NB4 (cell line): ENCODE results near the gene LDHA.
A peak's percentile ranks its signal among the peaks of the same experiment; 100 is the strongest.

Experiments used
- DNase-seq: peaks from one replicate; pipeline ENCODE4 v3.0.0; 2010; ENCODE audit warnings: low read depth
- H3K4me3 ChIP-seq: one replicate; pipeline ENCODE4 v1.5.1; 2011; ENCODE audit warnings: mild to moderate bottlenecking, low read depth, low read length, moderate library complexity
- MYC ChIP-seq: IDR thresholded peaks from 2 replicates; pipeline ENCODE4 v1.6.1; 2011; ENCODE audit warnings: low read depth, low read length
- POLR2A ChIP-seq: IDR thresholded peaks from 2 replicates; pipeline ENCODE4 v1.6.1; 2011; ENCODE audit warnings: mild to moderate bottlenecking; ENCODE audit not compliant: insufficient read length; ENCODE audit errors: extremely low read depth
- TF ChIP-seq, protein P1 (sequence below): IDR thresholded peaks from 2 replicates; pipeline ENCODE4 v1.6.1; 2011; ENCODE audit warnings: low read depth, low read length
- TF ChIP-seq, protein P2 (sequence below): IDR thresholded peaks from one replicate; pipeline ENCODE4 v1.5.1; 2012; ENCODE audit warnings: low read depth, low read length

LDHA gene

DNA sequence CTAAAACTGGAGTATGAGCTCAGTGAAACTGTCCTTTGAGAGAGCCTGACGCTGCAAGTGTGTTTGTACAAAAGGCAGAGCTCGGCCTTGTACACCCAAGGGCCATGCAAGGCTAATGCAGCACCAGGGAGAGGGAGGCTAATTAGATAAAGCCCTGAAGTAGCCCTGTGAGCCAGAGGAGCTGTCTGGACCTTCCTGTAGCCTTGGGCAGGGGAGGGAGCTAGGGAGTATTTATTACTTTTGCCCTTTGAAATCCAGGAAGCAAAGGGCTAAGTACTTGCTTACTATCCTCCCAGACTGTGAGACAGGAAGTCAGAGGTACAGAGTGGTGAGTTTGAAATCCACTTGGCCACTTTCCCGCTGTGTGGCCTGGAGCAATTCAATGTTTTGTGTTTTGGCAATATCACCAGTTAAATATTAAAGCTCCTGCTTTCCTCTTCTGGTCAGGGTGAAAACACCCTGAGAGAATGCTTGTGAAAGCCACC, 10.2 kb upstream of the LDHA start:
- peak; percentile 73 for DNase-seq
- peak overlapping the region; percentile 0 for H3K4me3 ChIP-seq
- TF ChIP-seq MYC: no peak
- TF ChIP-seq, protein P1, sequence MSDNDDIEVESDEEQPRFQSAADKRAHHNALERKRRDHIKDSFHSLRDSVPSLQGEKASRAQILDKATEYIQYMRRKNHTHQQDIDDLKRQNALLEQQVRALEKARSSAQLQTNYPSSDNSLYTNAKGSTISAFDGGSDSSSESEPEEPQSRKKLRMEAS: no peak
- TF ChIP-seq, protein P2, sequence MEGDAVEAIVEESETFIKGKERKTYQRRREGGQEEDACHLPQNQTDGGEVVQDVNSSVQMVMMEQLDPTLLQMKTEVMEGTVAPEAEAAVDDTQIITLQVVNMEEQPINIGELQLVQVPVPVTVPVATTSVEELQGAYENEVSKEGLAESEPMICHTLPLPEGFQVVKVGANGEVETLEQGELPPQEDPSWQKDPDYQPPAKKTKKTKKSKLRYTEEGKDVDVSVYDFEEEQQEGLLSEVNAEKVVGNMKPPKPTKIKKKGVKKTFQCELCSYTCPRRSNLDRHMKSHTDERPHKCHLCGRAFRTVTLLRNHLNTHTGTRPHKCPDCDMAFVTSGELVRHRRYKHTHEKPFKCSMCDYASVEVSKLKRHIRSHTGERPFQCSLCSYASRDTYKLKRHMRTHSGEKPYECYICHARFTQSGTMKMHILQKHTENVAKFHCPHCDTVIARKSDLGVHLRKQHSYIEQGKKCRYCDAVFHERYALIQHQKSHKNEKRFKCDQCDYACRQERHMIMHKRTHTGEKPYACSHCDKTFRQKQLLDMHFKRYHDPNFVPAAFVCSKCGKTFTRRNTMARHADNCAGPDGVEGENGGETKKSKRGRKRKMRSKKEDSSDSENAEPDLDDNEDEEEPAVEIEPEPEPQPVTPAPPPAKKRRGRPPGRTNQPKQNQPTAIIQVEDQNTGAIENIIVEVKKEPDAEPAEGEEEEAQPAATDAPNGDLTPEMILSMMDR: no peak
- no peak for TF ChIP-seq POLR2A

DNA sequence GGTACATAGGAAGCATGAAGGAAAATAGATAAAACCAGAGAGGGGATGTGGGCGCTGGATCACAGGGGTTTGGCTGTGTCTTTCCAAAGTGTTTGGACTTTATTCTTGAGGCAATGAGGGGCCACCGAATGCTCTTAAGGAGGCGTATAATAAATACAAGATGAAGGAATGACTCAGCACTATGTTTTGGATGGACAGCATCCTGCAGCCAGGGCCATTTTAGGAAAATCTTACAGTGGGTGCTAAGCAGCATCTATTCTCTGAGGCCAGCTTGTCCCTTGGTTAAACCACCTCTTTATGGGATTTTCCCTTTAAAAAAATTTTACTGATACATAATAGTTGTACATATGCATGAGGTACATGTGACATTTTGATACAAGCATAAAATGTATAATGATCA, 4.3 kb upstream of the LDHA start:
- no peak for DNase-seq
- TF ChIP-seq MYC: no peak
- TF ChIP-seq POLR2A: no peak
- TF ChIP-seq, protein P1: no peak
- TF ChIP-seq, protein P2: no peak
- H3K4me3 ChIP-seq: no peak overlapping the region

DNA sequence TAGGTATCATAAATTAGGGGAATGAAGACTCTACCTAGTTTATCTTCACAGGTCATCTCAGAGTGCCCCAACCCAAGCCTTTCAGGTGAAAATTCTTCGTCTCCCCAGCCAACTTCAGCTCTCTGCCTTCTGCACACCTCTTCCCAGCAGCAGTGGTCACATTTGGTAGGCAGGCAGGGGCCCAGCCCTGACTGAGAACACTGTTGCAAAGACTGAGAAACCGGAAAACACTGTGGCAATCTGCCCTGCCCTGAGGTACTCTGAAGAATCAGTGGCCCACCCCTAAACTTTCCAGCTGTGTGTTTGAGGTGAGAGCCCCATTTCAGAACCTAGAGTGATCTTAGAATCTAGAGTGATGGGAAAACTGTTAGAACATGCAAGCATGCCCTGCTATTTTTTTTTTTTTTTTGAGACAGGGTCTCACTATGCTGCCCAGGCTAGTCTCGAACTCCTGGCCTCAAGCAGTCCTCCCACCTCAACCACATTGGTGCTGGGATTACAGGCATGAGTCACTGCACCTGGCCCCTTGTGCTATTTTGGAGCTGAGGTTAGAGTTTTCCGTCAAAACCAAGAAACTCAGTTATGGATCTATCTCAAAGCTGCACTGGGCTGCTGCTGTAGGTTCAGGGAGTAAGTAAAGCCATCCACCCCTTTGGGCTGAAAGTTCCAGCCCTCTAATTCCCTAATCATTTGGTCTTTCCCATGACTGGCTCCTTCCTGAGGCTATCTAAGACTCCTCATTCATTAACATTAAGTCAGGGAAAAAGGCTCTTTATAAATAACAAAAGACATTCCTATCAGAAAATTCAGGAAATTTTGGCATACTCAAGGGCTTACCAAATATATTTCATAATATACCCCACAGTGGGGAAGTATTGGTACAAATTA, 1.7 kb upstream of the LDHA start:
- no peak for DNase-seq
- no peak overlapping the region for H3K4me3 ChIP-seq
- no peak for TF ChIP-seq POLR2A
- no peak for TF ChIP-seq MYC
- TF ChIP-seq, protein P1: no peak
- TF ChIP-seq, protein P2: no peak

DNA sequence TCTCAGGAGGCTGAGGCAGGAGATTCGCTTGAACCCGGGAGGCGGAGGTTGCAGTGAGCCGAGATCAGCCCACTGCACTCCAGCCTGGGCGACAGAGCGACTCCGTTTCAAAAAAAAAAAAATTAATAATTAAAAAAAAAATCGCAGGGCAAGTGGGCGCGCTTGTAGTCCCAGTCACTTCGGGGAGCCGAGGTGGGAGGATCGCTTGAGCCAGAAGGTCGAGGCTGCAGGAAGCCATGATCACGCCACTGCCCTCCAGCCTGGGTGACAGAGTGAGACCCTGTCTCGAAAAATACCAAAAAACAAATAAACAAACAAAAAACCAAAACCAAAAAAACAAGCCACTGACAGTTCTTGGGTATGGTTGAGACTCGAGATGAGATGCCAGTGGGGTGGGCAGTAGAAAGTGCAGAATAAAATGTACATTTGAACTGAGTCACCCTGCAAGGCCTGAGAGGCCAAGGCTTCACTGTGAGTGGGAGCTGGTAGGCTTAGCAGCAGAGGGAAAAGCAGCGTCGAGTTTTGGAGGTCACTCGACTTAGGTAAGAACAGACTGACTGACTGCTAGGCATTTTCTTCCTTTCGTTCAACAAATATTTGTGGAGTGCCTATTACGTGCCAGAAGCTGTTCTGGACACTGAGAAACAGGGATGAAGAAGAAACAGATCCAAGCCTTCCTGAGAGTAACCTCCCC, 635 bp upstream of the LDHA start:
- peak overlapping the region; percentile 57 for H3K4me3 ChIP-seq
- peak; percentile 73 for DNase-seq
- TF ChIP-seq, protein P2: no peak
- TF ChIP-seq MYC (no peak), POLR2A (no peak)
- TF ChIP-seq, protein P1: no peak

DNA sequence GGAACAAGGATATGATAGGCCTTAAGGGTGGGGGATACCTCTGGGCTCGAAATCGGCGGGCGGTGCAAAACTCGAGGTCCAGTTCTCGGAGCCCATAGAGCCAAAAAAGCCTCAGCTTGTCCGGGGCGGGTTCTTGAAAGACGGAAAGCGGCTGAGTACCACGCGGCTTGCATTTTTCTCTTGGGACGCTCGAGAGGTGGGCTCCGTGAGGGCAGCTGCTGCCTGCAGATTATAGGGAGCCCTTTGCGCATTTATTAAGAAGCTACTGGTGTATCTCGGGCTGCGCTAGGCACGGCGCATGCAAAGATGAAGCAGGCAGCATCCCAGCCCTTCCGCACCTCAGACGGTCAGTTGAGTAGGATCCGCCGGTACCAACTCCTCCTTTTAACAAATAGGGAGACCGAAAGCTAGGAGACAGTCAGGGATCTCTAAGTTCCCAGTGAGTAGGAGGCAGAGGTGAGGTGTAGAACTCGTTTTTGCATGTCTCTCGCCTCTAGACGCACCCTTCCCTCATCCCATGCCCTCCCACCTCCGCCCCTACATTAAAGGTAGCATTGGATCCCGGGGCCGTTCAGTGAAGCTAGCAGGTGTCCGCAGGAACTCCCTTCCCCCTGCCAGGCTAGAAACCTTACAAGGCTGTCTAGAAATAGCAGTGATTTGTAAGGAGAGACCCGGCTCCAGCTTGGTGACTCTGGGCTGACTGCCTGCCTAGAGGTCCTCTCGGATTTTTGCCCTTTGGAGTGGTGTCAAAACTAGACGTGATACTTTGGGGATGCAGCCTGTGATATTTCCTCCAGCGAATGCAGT, 768 bp downstream of the LDHA start:
- TF ChIP-seq, protein P1: no peak
- DNase-seq: peak; percentile 44
- H3K4me3 ChIP-seq: peak overlapping the region; percentile 100
